Fibroblast of lung (primary cell): ENCODE results near the gene QRICH2. TPM values are rescaled to one million over a fixed set of nuclear protein-coding genes. Genes with fewer than 3 reads are reported as not detected.

Experiments
- DNase-seq, 2 donors: peaks; one replicate each; pipeline versions ENCODE4 v3.0.0 to v3.0.0-alpha.2; 2010; ENCODE audit warnings: low read depth in 2 of 2
- H2AFZ ChIP-seq: 2 replicates; pipeline ENCODE4 v1.5.1; 2012; ENCODE audit warnings: low read length, control low read depth, inconsistent platforms
- H3K27ac ChIP-seq: 2 replicates; pipeline ENCODE4 v1.5.1; 2011; ENCODE audit warnings: low read length, control low read depth; ENCODE audit not compliant: insufficient read depth
- H3K27me3 ChIP-seq: 2 replicates; pipeline ENCODE4 v1.5.1; 2011; ENCODE audit warnings: mild to moderate bottlenecking, low read length; ENCODE audit not compliant: control insufficient read depth, insufficient read depth
- H3K36me3 ChIP-seq: 2 replicates; pipeline ENCODE4 v1.5.1; 2011; ENCODE audit warnings: low read length; ENCODE audit not compliant: control insufficient read depth, insufficient read depth
- H3K4me1 ChIP-seq: 2 replicates; pipeline ENCODE4 v1.5.1; 2011; ENCODE audit warnings: low read length; ENCODE audit not compliant: control insufficient read depth, insufficient read depth; ENCODE audit errors: extremely low read depth
- H3K4me2 ChIP-seq: 2 replicates; pipeline ENCODE4 v1.5.1; 2011; ENCODE audit warnings: low read length, control low read depth; ENCODE audit not compliant: insufficient read depth; ENCODE audit errors: extremely low read depth
- H3K4me3 ChIP-seq, 4 experiments: fragments of 200-600 bp in 1 of 4; sonication (generic) in 1 of 4; replicated peaks in 1 of 4; 2 replicates each; pipeline ENCODE4 v1.5.1; 2011 to 2016; ENCODE audit warnings: low read length in 4 of 4, low read depth in 3 of 4, mild to moderate bottlenecking in 3 of 4, control low read depth in 2 of 4, inconsistent platforms in 1 of 4, mixed read lengths in 1 of 4; ENCODE audit not compliant: insufficient read depth in 1 of 4; ENCODE audit errors: control extremely low read depth in 1 of 4
- H3K79me2 ChIP-seq: 2 replicates; pipeline ENCODE4 v1.5.1; 2012; ENCODE audit warnings: mild to moderate bottlenecking, low read length, inconsistent platforms; ENCODE audit not compliant: control insufficient read depth, insufficient read depth
- H3K9ac ChIP-seq: 2 replicates; pipeline ENCODE4 v1.5.1; 2011; ENCODE audit warnings: mild to moderate bottlenecking, low read length, control low read depth; ENCODE audit not compliant: insufficient read depth
- H3K9me3 ChIP-seq: 2 replicates; pipeline ENCODE4 v1.5.1; 2012; ENCODE audit warnings: low read depth, low read length; ENCODE audit not compliant: control insufficient read depth, insufficient read depth
- H4K20me1 ChIP-seq: 2 replicates; pipeline ENCODE4 v1.5.1; 2011; ENCODE audit warnings: low read length; ENCODE audit not compliant: control insufficient read depth, insufficient read depth; ENCODE audit errors: extremely low read depth
- CTCF ChIP-seq, 2 donors: IDR thresholded peaks in 1 of 2; conservative IDR thresholded peaks in 1 of 2; 1 replicate in 1 of 2; 2 replicates in 1 of 2; pipeline ENCODE4 v1.5.1; 2011 to 2012; ENCODE audit warnings: low read length in 2 of 2, control low read depth in 1 of 2, inconsistent platforms in 1 of 2, low read depth in 1 of 2, mild to moderate bottlenecking in 1 of 2
- EZH2 ChIP-seq: IDR thresholded peaks from 2 replicates; pipeline ENCODE4 v1.5.1; 2012; ENCODE audit warnings: low read length, control low read depth, mild to moderate bottlenecking; ENCODE audit errors: missing control alignments
- polyA minus RNA-seq: library from RNA; depleted of rRNA, polyadenylated mRNA; stranded (reverse); fragments of >200 nt; gene quantifications from 2 replicates; pipeline ENCODE4 v1.2.3, GENCODE V29; 2011; ENCODE audit warnings: low replicate concordance
- polyA plus RNA-seq, 2 donors: library from polyadenylated mRNA; depleted of rRNA in 1 of 2; stranded (reverse) in 1 of 2; unstranded in 1 of 2; fragments of >200 nt; gene quantifications; 2 replicates each; pipeline ENCODE4 v1.2.1, GENCODE V29; 2011 to 2012; ENCODE audit warnings: missing spikeins in 1 of 2
- total RNA-seq: library from RNA; depleted of rRNA; stranded (reverse); fragments of >200 nt; gene quantifications from 2 replicates; pipeline ENCODE4 v1.2.1, GENCODE V29; 2014

Gene QRICH2
- total RNA-seq (4.3 and 4.6 TPM in 2 replicates), polyA plus RNA-seq (0.26 and 0.42 TPM in 2 replicates), polyA minus RNA-seq (4.0 and 4.2 TPM in 2 replicates)
- polyA plus RNA-seq (2012) = 0.20 and 0.54 TPM in 2 replicates

DNA sequence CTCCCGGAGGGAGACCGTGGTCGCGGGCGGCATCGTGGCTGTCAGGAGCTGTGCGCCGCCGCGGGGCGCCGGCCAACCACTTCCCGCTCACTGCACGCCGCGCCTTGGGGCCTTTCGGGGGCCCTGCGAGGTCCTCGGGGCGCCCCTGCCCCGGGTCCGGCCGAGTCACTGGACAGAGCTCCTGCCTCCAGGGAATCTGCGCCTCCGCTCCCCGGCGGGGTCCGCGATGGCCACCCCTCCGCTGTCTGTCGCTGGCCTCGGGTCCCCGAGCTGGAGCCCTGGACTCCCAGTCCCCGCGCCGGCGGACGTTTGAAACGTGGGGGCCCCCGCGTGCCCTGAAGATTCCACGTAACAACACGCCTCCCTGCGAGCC, at the start of gene QRICH2:
QRICH2 (minus strand) TSS at position 311 of the 373 bp plus-strand sequence; CDS start at position 33, 278 bp downstream.
- no peaks in the 10 kb centered on the region for H3K4me1 ChIP-seq

GRCh38 chr17:76357597-76358158, 49.6 kb upstream of the QRICH2 start:
- H2AFZ ChIP-seq = no peak overlapping the region

More for the DNA sequence above, at the start of gene QRICH2:
- Histone ChIP-seq H3K9me3 (no peaks in the 10 kb centered on the region), H3K27me3 (no peaks in the 10 kb centered on the region), H4K20me1 (no peaks in the 10 kb centered on the region), H3K4me2 (no peak within 1 kb of the TSS), H3K9ac (no peak within 1 kb of the TSS), H2AFZ (no peak within 1 kb of the TSS), H3K36me3 (no peaks in the 10 kb centered on the region), H3K79me2 (no peaks in the 10 kb centered on the region), H3K4me3 (no peak within 1 kb of the TSS), H3K27ac (no peak within 1 kb of the TSS)
- TF ChIP-seq EZH2 (no peak), CTCF (conservative IDR thresholded peaks at IDR 0.05 in 1 of 2, IDR thresholded peaks at IDR 0.05 in 1 of 2; ENCODE audit: low read depth in 1 of 2, low read length in 2 of 2) (no peak)
- DNase-seq = no peak

More at GRCh38 chr17:76357597-76358158, 49.6 kb upstream of the QRICH2 start:
- DNase-seq = no peak
- H3K4me3 ChIP-seq = no peak overlapping the region
- H4K20me1 ChIP-seq = no peaks in the 10 kb centered on the region
- H3K79me2 ChIP-seq = peaks cover 5% of the 10 kb centered on the region
- H3K27ac ChIP-seq = no peak overlapping the region
- H3K27me3 ChIP-seq = no peaks in the 10 kb centered on the region
- no peak for TF ChIP-seq CTCF (conservative IDR thresholded peaks at IDR 0.05 in 1 of 2, IDR thresholded peaks at IDR 0.05 in 1 of 2; ENCODE audit: low read depth in 1 of 2, low read length in 2 of 2)
- TF ChIP-seq EZH2 = no peak
- H3K36me3 ChIP-seq = no peaks in the 10 kb centered on the region
- no peak overlapping the region for H3K9ac ChIP-seq
- no peaks in the 10 kb centered on the region for H3K4me1 ChIP-seq
- no peak overlapping the region for H3K4me2 ChIP-seq
- H3K9me3 ChIP-seq = no peaks in the 10 kb centered on the region
